ENCODE measurements around the gene POLE. TPM values are rescaled to one million over a fixed set of nuclear protein-coding genes. Genes with fewer than 3 reads are reported as not detected.

POLE gene
- total RNA-seq, 1 donor from 2014 or later, result 10.5 TPM

DNA sequence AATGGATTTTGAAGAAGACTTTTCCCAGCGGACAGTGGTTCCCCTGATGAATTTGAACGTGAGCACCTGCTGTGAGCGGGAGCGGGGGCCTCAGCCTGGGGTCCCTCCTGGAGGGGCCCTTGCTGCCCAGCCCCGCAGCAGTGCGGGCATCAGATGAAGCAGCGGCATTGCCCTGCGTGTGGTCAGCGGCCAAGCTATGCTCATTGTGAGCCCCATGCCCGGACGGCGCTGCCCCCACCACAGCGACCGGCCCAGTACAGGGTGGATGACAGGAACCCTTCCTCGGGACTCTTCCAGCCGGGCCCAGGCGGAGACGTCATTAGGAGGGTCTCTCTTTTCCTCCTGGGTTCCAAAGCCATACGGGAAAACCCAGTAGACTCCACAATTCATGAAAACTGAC, 80.2 kb downstream of the POLE start:
- TF ChIP-seq, protein P1, sequence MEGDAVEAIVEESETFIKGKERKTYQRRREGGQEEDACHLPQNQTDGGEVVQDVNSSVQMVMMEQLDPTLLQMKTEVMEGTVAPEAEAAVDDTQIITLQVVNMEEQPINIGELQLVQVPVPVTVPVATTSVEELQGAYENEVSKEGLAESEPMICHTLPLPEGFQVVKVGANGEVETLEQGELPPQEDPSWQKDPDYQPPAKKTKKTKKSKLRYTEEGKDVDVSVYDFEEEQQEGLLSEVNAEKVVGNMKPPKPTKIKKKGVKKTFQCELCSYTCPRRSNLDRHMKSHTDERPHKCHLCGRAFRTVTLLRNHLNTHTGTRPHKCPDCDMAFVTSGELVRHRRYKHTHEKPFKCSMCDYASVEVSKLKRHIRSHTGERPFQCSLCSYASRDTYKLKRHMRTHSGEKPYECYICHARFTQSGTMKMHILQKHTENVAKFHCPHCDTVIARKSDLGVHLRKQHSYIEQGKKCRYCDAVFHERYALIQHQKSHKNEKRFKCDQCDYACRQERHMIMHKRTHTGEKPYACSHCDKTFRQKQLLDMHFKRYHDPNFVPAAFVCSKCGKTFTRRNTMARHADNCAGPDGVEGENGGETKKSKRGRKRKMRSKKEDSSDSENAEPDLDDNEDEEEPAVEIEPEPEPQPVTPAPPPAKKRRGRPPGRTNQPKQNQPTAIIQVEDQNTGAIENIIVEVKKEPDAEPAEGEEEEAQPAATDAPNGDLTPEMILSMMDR (IDR thresholded peaks at IDR 0.05; ENCODE audit: insufficient read depth, low read length, severe bottlenecking), result no peak
- H3K4me3 ChIP-seq (ENCODE audit: low read depth, low read length), result no peak overlapping the region
- FAIRE-seq, result no peak
- no peak for DNase-seq (ENCODE audit: low read depth)
- H3K36me3 ChIP-seq (ENCODE audit: control insufficient read depth, insufficient read depth, low read length), result no peaks in the 10 kb centered on the region
- H3K27me3 ChIP-seq (ENCODE audit: control insufficient read depth, insufficient read depth, low read length), result peaks cover 20% of the 10 kb centered on the region

DNA sequence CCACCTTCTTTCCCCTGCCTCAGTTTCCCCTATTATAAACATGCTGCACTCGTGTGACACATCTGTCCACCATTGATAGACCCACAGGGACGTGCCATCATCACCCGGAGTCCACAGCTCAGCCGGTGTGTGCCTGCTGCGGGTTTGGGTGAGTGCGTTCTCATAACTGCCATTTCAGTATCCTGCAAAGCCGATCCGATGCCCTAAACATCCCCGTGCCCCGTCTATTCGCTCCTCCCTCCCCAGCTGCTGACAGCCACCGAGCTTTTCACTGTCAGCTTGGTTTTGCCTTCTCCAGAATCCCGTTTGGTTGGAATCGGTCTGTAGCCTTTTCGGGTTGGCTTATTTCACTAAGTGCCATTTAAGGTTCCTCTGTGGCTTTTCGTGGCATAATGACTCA, 80.7 kb downstream of the POLE start:
- TF ChIP-seq, protein P1 (IDR thresholded peaks at IDR 0.05; ENCODE audit: insufficient read depth, low read length, severe bottlenecking), result no peak
- FAIRE-seq (no peak), DNase-seq (ENCODE audit: low read depth) (no peak)
- Histone ChIP-seq H3K4me3 (ENCODE audit: low read depth, low read length) (no peak overlapping the region), H3K27me3 (ENCODE audit: control insufficient read depth, insufficient read depth, low read length) (peaks cover 20% of the 10 kb centered on the region), H3K36me3 (ENCODE audit: control insufficient read depth, insufficient read depth, low read length) (no peaks in the 10 kb centered on the region)

DNA sequence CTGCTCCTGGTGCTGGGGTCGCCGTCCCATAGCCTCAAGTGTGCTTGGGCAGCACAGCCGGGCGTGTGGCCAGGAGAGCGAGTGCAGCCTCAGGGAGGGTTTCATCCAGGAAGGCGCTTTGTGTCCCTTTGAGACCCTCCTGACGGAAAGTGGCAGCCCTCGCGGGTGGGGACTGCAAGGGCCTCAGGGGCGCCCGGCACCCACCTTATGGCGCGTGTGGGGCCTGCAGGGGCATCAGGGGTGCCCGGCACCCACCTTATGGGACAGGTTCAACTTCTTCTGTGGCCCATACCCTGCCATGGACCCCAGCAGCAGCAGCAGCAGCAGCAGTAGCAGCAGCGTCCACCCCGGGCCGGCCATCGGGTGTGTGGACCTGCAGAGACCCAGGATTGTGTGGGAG, 81.2 kb downstream of the POLE start:
- no peak for FAIRE-seq

DNA sequence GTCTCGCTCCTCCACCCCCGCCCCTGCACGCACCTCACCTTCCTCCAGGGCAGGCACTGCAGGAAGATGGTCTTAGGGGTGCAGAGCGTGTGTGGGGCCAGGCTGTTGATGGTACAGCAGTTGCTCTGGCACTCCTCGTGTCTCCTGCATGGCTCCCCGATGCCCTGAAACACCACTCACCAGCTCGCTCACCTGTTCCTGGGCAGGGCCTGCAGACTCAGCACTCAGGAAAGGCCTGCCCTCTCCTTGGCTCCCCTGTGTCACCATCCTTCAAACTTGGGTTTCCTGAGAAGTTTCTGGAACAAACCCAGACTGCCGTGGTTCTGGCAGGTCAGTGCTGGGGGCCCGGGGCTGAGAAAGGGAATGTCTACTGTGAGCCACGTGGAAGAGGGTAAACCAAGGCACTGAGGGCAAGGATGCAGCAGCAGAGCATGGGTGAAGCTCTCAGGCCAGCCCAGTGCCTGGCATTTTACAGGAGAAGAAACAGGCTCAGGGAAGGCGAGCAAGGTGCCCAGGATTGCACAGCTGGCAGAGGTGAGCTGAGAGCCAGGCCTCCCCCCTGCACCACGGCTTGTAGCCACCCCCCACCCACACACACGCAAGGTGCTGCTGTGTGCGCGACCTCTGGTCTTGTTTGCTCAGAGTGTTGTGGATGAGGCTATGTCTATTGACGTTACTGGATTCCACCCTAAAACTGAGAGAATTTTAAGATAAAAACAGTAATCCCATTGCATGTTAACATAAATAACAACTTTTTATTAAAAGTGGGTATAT, 82.3 kb downstream of the POLE start:
- TF ChIP-seq, protein P1 (IDR thresholded peaks at IDR 0.05; ENCODE audit: insufficient read depth, low read length, severe bottlenecking), result no peak
- DNase-seq (ENCODE audit: low read depth), result no peak
- Histone ChIP-seq H3K27me3 (ENCODE audit: control insufficient read depth, insufficient read depth, low read length) (peaks cover 19% of the 10 kb centered on the region), H3K36me3 (ENCODE audit: control insufficient read depth, insufficient read depth, low read length) (no peaks in the 10 kb centered on the region), H3K4me3 (ENCODE audit: low read depth, low read length) (no peak overlapping the region)
- no peak for FAIRE-seq

More for the DNA sequence above, 81.2 kb downstream of the POLE start:
- H3K27me3 ChIP-seq (ENCODE audit: control insufficient read depth, insufficient read depth, low read length), result peaks cover 20% of the 10 kb centered on the region
- no peaks in the 10 kb centered on the region for H3K36me3 ChIP-seq (ENCODE audit: control insufficient read depth, insufficient read depth, low read length)
- H3K4me3 ChIP-seq (ENCODE audit: low read depth, low read length), result no peak overlapping the region
- TF ChIP-seq, protein P1 (IDR thresholded peaks at IDR 0.05; ENCODE audit: insufficient read depth, low read length, severe bottlenecking), result no peak
- DNase-seq (ENCODE audit: low read depth), result no peak

DNA sequence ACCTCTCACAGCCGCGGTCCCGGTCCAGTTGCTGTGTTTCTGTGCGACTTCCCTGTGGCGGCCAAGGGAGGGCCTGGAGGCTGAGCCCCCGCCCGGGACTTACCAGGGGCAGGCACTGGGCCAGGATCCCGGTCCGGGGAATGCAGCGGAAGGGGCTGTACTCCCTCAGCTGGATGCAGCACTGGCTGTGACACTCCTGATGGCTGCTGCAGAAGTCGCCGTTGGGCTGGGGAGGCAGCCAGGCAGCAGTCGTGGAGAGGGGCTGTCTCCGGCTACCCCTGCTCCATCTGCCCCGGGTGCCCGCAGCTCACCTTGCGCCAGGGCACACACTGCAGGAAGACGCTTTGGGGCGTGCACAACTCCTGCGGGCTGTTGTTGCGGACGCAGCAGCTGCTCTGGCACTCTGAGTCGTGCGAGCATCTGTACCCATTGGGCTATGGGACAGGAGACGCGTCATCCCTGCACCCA, 83.0 kb downstream of the POLE start:
- TF ChIP-seq, protein P1 (IDR thresholded peaks at IDR 0.05; ENCODE audit: insufficient read depth, low read length, severe bottlenecking), result no peak
- FAIRE-seq (no peak), DNase-seq (ENCODE audit: low read depth) (no peak)
- no peaks in the 10 kb centered on the region for H3K36me3 ChIP-seq (ENCODE audit: control insufficient read depth, insufficient read depth, low read length)
- H3K27me3 ChIP-seq (ENCODE audit: control insufficient read depth, insufficient read depth, low read length), result peaks cover 22% of the 10 kb centered on the region
- H3K4me3 ChIP-seq (ENCODE audit: low read depth, low read length), result no peak overlapping the region

Measured in bronchial epithelial cell (primary cell).